ENCODE measurements around the gene PPP3CA.

Gene PPP3CA

DNA sequence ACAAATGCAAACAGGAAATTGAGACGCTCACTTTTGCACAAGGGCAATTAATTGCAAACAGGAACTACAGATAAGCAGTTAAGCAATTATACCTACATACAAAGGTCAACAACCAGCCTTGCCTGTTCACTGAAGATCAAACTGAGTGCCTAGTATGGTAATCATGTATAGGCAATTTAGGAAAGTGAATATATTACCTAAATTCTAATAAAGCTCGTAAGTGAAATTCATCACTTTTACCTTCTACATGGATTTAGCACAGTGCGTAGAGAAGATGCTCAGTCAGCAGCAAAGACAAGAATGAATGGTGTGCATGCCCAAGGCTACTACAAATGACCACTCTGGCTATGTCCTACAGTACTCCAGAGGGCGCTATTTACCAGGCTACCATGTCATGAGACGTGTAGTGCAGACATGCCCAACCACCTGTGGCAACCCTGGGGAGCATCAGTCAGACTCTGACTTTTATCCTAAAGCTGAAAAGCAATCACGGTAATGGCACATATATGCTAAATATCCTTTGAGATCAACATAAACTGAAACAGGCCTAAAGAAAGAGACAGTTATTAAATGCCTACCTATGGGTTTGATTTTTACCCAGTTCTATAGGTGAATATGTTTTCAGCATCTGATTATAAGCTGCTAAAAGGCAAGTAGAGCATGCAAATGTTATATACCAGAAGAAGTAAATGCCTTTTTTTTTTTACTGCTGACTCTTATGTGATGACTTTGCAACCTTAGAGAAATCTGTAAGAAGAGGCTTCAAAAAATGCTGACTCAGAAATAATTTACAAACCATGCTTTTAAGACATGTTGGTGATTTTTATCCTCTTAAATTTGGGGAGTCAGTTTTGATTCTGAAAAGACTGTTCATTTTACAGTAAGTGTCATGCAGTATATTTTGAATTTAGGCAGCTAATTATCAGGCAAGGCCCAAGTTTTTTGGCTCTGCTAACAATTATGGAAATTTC lies 178.0 kb downstream of the PPP3CA start:
- DNase-seq: no peak

DNA sequence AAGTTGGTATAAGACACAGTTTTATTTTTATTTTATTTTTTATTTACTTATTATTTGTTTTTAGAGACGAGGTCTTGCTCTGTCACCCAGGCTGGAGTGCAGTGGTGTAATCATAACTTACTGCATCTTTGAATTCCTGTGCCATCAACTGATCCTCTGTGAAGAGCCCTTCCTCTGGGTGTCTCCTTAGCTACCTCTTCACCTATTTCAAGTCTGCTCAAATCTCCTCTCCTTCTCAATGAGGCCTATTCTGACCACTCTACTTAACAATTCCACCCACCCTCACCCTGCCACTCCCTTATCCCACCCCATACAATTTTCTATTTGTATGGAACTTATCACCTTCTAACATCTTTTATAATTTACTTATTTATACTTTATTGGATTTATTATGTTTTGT lies 183.4 kb downstream of the PPP3CA start:
- DNase-seq: no peak

- DNase-seq: no peak
Observed at GRCh38 chr4:101162990-101163380, 184.3 kb downstream of the PPP3CA start.

- DNase-seq: no peak
Observed at GRCh38 chr4:101160792-101161592, 186.3 kb downstream of the PPP3CA start.

DNA sequence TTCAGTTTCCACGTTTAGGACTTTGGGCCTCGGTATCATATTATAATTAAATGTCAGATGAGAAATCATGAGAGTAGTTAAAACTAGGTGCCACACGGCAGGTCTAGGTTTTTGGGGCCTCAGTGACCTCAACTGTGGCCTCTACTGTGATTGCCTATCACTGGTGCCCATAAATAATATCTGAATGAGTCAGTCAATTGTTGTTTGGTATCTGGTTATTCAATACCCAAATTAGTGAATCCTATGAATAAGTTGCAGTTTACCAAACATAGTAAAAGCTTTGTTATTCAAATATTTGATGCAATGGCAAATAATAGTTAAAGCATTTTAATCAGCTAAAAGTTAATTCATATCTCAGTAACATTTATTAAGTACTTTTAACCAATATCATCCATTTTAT lies 188.8 kb downstream of the PPP3CA start:
- no peak for DNase-seq

GRCh38 chr4:101158134-101158482 lies 189.2 kb downstream of the PPP3CA start:
- no peak for DNase-seq

DNA sequence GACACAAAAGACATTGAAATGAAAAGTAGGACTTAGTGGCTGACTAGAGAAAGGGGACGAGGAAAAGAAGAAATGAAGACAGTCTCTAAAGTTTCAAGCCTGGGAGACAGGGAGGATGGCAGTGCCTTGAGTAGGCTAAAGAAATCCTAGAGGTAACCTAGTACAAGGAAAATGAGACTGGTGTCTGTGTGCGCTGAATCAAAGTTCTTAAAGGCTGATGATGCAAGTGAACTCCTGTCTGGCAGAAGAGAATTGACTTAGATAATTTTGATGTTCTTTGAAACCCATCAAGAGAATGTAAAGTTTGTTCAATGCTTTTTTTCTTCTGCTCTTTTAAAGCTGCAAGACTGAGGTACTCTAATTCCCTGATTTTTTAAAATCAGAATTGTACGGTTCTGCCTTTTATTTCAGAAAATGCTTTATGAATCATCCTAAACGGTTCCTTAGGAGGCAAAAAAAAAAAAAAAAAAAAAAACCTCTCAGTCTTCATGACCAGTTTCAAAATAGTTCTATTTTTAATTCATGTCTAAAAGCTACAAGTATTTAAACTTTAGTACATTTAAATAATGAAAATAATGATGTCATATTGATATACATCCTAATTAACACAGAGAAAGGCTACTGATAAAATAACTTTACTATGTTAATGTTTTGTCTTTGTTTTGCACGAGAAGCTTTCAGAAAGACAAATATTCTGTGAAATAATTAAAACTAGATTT lies 189.8 kb downstream of the PPP3CA start:
- DNase-seq: no peak

DNA sequence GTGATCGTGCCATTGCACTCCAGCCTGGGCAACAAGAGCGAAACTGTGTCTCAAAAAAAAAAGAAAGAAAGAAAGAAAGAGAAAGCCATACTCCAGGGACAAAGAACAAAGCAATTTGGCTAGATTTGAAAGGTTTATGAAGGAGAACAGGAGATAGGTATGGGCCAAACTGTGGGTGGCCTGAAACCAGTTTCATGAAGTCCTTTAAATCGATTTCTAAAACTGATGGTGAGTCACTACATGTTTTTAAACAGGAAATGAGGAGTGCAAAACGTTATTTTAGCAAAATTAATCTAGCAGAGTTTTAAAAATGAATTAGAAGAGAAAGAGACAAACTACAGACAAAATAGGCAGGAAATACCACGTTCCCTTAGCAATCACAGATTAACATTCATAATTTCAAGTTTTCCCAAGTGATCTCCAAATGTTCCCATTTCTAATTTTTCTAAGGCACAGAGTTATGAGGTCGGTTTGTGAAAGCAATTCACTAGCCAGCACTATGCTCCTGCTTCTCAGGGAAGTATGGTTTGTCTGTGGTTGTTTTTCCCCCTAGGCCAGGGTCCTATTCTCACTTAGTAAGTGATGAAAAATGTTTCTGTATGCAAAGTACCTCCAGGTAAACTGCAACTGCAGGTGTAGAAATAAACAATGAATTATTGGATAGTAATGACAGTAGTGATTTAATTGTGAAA lies 190.6 kb downstream of the PPP3CA start:
- DNase-seq: no peak

DNA sequence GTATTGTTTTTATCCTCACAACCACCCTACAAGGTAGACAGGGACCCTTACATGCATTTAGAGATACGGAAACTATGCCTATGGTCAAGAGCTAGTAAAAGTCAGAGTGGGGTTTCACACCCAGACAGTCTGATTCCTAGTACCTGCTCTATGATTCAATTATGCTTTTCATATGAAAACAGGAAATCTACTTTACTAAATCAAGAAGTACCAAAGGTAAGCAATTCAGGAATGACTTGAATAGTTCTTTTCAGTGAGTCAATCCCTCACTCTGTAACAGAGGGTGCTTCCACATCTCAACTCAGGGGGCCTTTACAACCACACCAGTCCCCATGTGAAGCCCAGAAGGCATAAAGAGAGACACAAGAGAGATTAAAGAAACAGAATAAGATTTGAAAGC lies 191.4 kb downstream of the PPP3CA start:
- no peak for DNase-seq

GRCh38 chr4:101155368-101155767 lies 192.0 kb downstream of the PPP3CA start:
- DNase-seq: no peak

DNA sequence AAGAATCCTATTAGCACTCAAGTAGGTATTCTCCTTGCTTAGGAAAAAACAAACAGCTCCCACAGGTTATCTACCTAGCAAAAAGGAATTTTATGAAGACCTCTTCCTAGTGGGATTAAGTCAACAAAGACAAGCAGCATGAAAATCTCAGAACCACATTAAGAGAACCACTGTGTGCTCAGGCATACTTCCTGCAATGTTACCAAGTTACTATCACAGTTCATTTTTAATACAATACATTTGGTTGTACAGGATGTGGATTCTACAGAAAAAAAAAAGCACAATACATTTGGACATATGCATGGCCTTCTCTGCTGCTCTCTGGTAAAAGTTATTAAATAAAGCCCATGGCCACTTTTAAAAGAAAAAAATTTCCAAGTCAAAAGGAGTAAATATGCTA lies 193.7 kb downstream of the PPP3CA start:
- no peak for DNase-seq

GRCh38 chr4:101152521-101152920 lies 194.8 kb downstream of the PPP3CA start:
- no peak for DNase-seq

DNA sequence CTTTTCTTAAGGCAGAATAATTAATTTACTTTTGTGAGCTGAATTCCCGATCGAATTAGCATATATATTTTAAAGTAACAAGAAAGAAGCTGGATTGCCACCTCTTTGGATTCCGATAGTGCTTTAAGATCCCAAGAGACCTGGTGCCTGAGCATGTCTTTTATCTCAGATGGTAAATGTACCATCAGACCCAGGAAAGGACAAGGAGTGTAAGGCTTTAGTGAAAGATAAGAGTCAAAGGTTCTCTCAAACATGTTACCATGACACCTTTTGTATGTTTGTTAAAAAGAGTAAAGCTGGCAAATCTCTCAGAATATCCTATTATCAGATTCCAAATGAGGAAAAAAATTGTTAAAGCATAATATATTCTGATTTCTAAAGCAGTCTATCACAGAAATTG lies 198.8 kb downstream of the PPP3CA start:
- no peak for DNase-seq

- DNase-seq: no peak
Observed at GRCh38 chr4:101147283-101147682, 200.0 kb downstream of the PPP3CA start.

DNA sequence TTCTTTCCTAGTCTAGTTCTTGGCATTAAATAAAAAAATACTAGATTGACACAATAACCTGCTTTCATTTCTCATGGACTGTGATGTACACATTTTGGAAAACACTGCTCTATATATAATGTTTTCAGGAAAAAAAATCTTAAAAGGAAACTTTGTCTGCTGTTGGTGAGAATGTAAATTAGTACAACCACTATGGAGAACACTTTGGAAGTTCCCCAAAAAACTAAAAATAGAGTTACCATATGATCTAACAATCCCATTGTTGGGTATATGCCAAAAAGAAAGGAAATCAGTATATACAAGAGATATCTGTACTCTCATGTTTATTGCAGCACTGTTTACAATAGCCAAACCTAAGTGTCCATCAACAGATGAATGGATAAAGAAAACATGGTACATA lies 202.3 kb downstream of the PPP3CA start:
- no peak for DNase-seq

DNA sequence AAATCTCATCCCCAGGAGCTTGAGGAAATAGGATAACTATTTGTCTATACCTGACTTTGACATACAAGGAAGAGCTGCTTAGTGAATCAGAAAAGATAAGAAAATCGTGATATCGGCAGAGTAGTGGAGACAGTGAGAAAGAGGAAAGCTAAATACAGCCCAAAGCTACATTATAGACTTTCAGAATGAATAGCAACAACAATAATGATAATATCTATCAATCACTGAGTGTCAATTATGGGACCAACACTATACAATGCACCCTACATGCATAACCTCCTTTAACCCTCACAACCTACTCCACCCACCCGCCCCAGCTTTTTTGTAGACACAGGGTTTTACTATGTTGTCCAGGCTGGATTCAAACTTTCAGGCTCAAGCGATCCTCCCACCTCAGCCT lies 205.1 kb downstream of the PPP3CA start:
- DNase-seq: no peak

- no peak for DNase-seq
Observed at GRCh38 chr4:101141855-101142254, 205.5 kb downstream of the PPP3CA start.

DNA sequence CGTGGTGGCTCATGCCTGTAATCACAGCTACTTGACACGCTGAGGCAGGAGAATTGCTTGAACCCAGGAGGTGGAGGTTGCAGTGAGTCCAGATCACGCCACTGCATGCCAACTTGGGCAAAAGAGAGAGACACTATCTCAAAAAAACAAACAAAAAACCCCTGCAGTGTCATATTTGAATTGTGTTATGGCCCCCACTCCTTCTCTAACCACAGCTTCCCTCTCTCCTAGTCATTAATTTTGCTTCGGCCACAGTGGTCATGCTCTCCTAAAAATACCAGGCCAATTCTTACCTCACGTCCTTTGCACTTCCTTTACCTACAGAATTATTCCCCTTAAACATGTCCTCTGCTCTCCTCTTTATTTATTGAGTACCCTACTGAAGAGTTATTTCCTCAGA lies 206.1 kb downstream of the PPP3CA start:
- DNase-seq: no peak

DNA sequence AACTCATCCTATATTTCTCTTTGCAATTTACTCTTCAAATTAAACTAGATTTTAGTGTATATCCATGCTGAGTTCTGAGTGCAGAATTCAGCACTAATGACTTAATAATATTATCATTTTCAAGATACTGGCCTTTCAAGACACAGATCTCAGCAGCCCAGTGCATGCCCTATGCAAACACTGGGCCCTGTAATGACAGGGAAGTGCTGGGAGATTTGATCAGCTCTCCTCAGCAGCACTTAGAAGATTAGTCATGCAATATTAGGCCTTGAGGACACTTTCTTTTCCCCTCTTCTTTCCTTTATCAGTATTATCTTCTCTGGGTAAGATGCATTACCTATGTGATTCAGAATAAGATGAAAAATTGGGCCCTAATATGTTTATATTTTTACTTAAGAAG lies 207.1 kb downstream of the PPP3CA start:
- peak; percentile 2 for DNase-seq

DNA sequence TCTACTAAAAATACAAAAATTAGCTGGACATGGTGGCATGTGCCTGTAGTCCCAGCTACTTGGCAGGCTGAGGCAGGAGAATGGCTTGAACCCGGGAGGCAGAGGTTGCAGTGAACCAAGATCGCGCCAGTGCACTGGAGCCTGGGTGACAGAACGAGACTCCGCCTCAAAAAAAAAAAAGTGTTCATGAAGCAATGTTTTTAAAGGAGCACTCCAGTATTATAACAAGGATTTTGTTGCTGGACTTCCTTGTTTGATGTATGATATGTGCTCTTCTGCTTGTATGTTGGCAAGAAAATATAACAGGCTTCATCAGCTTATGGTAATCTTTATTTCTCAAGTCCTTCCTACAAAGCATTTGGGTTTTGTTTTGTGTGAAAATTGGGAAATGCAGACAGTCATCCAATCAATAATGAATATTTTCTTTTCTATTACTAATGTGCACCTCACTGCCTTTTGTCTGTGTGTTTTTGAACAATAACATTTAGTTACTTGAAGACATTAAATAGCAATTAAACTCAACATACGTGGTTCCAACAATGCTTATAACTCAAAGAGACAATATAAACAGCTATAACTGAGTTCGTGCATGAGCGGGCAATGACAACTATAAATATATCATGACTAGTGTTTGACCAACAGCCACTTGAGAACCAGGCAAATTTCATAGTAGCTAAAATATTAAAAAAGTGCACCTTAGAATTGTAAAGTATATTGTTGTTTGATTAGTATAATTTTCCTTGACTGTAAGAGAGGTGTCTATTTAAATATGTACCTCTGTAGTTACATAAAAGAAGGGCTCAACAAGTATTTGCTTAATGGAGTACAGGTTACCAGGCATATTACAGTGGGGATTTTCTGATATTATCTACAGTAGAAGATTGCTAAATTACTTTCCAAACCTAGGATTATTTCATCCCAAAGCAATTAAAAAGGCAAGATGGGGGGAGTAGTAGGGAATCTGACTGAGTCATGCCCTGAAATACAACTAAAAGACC lies 210.7 kb downstream of the PPP3CA start:
- DNase-seq: peak; percentile 13

DNA sequence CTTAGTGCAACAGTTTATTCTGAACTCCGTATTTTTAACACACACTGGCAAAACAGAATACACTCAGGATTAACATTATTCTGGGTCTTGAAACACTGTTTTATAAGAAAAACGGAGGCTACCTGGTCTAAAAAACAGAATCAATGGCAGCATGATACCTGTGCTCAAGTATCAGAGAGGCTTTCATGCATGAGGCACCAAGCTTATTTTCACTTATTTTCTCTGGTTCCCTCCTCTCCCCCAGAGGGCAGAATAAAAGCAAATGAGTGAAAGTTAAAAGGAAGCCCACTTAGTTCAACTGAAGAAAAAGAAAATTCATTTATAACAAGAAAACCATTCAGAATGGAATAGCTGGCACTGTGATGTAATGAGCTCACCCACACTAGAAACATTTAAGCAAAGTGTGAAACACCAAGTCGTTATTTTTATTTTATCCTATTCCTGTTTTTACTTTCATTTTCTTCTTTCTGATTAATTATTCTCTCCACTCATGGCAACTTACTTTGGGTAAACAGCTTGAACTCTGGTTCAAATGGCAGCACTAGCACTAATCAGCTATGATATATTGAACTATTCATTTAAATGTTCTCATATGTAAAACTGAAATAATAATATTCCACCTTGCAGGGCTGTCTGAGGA lies 211.8 kb downstream of the PPP3CA start:
- DNase-seq: no peak
